HepG2 (cell line): ENCODE results near the gene ST3GAL4. TPM values are rescaled to one million over a fixed set of nuclear protein-coding genes. Genes with fewer than 3 reads are reported as not detected.

Experiments
- AGO2 ChIP-seq: fragments of 200-400 bp; formaldehyde crosslinking; optimal IDR thresholded peaks from 2 replicates; pipeline ENCODE3; 2017; ENCODE audit warnings: mild to moderate bottlenecking, low read depth, low read length, moderate library complexity
- CAMTA2 ChIP-seq: sonication (generic); formaldehyde crosslinking; IDR thresholded peaks from 2 replicates; pipeline ENCODE4 v1.4.0; 2020; ENCODE audit warnings: mild to moderate bottlenecking, missing genetic modification reagents, borderline replicate concordance
- DNMT1 ChIP-seq: sonication (generic); formaldehyde crosslinking; IDR thresholded peaks from 2 replicates; pipeline ENCODE4 v1.5.1; 2020; ENCODE audit warnings: mild to moderate bottlenecking, missing genetic modification reagents
- GATA4 ChIP-seq: sonication (generic); IDR thresholded peaks from 2 replicates; pipeline ENCODE4 v1.6.1; 2016; ENCODE audit warnings: antibody characterized with exemption, low read depth, borderline replicate concordance
- HDAC2 ChIP-seq: sonication (generic); formaldehyde crosslinking; IDR thresholded peaks from 2 replicates; pipeline ENCODE4 v1.4.0; 2020; ENCODE audit warnings: missing genetic modification reagents
- SRSF1 ChIP-seq: fragments of 200-400 bp; formaldehyde crosslinking; optimal IDR thresholded peaks from 2 replicates; pipeline ENCODE3; 2017; ENCODE audit warnings: mild to moderate bottlenecking, low read depth, low read length, moderate library complexity
- TMF1 ChIP-seq: sonication (generic); formaldehyde crosslinking; IDR thresholded peaks from 2 replicates; pipeline ENCODE4 v1.8.1; 2022; ENCODE audit warnings: low read depth, missing genetic modification reagents
- ZNF350 ChIP-seq: sonication (generic); formaldehyde crosslinking; IDR thresholded peaks from 2 replicates; pipeline ENCODE4 v1.4.0; 2020; ENCODE audit warnings: mild to moderate bottlenecking, low read depth, missing genetic modification reagents, borderline replicate concordance
- ZNF724P ChIP-seq: sonication (generic); formaldehyde crosslinking; IDR thresholded peaks from 2 replicates; pipeline ENCODE4 v1.8.0; 2022; ENCODE audit warnings: missing genetic modification reagents, borderline replicate concordance
- ZNF788 ChIP-seq: sonication (generic); formaldehyde crosslinking; IDR thresholded peaks from 2 replicates; pipeline ENCODE4 v1.5.0; 2020; ENCODE audit warnings: mild to moderate bottlenecking, missing genetic modification reagents, borderline replicate concordance
- ZSCAN22 ChIP-seq: sonication (generic); formaldehyde crosslinking; IDR thresholded peaks from 2 replicates; pipeline ENCODE4 v1.4.0; 2020; ENCODE audit warnings: mild to moderate bottlenecking, missing genetic modification reagents
- polyA plus RNA-seq, 8 experiments: library from polyadenylated mRNA; depleted of rRNA in 3 of 8; stranded (reverse) in 7 of 8; unstranded in 1 of 8; fragments of >200 nt; fragmentation: Illumina TruSeq in 4 of 8; extraction: Trizol in 4 of 8; gene quantifications; 2 replicates each; pipeline versions ENCODE4 v1.2.1 to v1.2.3, GENCODE V29; 2011 to 2016; ENCODE audit warnings: low read depth in 4 of 8, missing spikeins in 1 of 8, mixed read lengths in 1 of 8; ENCODE audit not compliant: insufficient read depth in 1 of 8
- total RNA-seq, 5 experiments: library from RNA; depleted of rRNA; stranded (reverse); fragments of >200 nt; fragmentation: Illumina TruSeq; extraction: Trizol; gene quantifications; 2 replicates each; pipeline ENCODE4 v1.2.3, GENCODE V29; 2016; ENCODE audit warnings: low read depth in 1 of 5
- TF ChIP-seq, protein P1 (sequence below): sonication (generic); formaldehyde crosslinking; IDR thresholded peaks from 2 replicates; pipeline ENCODE4 v1.9.0; 2022; ENCODE audit warnings: low read depth, missing genetic modification reagents
- TF ChIP-seq, protein P2 (sequence below): sonication (generic); formaldehyde crosslinking; IDR thresholded peaks from 2 replicates; pipeline ENCODE4 v1.5.1; 2020; ENCODE audit warnings: missing genetic modification reagents, mild to moderate bottlenecking, borderline replicate concordance

Gene ST3GAL4
- total and polyA plus RNA-seq, 2 of the 13 experiments (the other 11 are each of a cell fraction or from before 2014, with no cell fraction given): 9.1 to 13.3 TPM

DNA sequence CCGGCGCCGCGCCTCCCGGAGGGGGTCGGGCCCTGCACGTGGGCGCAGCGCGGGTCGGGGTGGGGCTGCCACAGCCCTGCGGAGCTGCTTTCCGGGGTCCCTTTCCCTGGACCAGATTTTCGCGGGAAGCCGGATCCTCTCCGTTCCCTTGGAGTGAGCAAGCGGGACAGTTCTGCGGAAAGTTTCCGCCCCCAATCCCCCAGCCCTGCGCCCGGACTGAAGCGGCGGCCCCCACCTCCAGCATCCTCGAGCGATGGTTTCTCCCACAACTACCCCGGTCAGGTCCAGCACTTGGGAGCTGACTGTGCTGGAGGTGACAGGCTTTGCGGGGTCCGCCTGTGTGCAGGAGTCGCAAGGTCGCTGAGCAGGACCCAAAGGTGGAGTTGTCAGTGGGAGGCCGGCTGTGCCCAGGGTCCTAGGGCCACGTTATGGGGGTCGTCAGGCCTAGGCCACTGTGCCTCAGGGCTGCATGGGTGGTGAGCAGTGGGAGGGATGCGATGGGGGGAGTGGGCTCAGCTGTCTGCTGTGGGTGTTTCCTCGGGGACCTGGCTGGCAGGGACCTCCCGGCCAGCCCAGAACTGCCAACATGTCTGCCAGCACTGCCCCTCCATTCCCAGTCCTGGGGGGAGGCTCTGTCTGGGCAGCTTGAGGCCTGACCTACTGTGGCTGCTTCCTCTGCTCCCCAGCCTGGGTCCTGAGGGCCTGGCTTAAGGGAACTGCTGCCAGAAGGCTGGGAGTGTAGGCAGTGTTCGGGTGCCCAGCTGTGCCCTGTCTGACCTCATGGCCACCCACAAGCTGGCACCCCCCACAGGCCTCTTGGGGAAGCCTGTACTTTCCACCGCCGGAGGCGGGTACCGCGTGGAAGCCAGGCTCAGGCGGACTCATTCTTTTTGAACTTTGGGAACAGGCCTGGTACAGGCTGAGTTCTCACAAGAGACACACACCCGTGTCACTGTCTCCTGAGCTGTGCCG lies 726 bp downstream of the ST3GAL4 start (continued):
- TF ChIP-seq GATA4: no peak
- TF ChIP-seq HDAC2 (CRISPR knock-in tag): 0 out of 2 replicates have a peak, but pooled peaks have one; percentile 14
- TF ChIP-seq DNMT1 (CRISPR knock-in tag): no peak
- peak; percentile 56 for TF ChIP-seq AGO2
- 0 out of 2 replicates have a peak, but pooled peaks have one; percentile 20 for TF ChIP-seq TMF1
- TF ChIP-seq ZNF788 (CRISPR knock-in tag): 0 out of 2 replicates have a peak, but pooled peaks have one; percentile 17
- 0 out of 2 replicates have a peak, but pooled peaks have one; percentile 34 for TF ChIP-seq ZNF724P (CRISPR knock-in tag)
- TF ChIP-seq ZNF350 (CRISPR knock-in tag): no peak
- TF ChIP-seq, protein P1, sequence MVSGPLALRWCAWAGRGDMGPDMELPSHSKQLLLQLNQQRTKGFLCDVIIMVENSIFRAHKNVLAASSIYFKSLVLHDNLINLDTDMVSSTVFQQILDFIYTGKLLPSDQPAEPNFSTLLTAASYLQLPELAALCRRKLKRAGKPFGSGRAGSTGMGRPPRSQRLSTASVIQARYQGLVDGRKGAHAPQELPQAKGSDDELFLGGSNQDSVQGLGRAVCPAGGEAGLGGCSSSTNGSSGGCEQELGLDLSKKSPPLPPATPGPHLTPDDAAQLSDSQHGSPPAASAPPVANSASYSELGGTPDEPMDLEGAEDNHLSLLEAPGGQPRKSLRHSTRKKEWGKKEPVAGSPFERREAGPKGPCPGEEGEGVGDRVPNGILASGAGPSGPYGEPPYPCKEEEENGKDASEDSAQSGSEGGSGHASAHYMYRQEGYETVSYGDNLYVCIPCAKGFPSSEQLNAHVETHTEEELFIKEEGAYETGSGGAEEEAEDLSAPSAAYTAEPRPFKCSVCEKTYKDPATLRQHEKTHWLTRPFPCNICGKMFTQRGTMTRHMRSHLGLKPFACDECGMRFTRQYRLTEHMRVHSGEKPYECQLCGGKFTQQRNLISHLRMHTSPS: peak; percentile 29; the same call in 1 of the 2 replicates
- TF ChIP-seq, protein P2, sequence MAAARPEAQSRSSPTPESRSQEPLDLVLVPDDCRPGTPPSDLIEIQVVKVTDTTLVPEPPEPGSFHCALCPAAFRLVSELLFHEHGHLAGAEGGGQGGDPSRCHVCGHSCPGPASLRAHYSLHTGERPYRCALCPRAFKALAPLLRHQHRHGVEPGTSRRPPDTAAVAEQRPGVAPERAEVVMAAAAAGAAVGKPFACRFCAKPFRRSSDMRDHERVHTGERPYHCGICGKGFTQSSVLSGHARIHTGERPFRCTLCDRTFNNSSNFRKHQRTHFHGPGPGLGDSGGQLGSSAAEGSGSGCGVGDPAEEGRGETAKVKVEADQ (CRISPR knock-in tag): no peak
- TF ChIP-seq SRSF1: peak; percentile 37
- no peak for TF ChIP-seq CAMTA2 (CRISPR knock-in tag)
- 0 out of 2 replicates have a peak, but pooled peaks have one; percentile 39 for TF ChIP-seq ZSCAN22
